HEK293T (cell line): ENCODE measurements around the gene ZNF597.

Experiments
- CTCF ChIA-PET: fragments of 350-600 bp; formaldehyde crosslinking; extraction: SDS; loops from one replicate; lab custom pipeline; 2021; ENCODE audit warnings: antibody characterized with exemption, inconsistent platforms; lab: Yijun Ruan, JAX
- POLR2A ChIA-PET: fragments of 350-600 bp; formaldehyde crosslinking; extraction: SDS; loops from one replicate; lab custom pipeline; 2020; ENCODE audit warnings: antibody characterized with exemption, inconsistent platforms; lab: Yijun Ruan, JAX
- DNase-seq: peaks from one replicate; pipeline ENCODE4 v3.0.0; 2012; ENCODE audit warnings: mixed read lengths; ENCODE audit errors: extremely low spot score
- ARNT ChIP-seq: fragments of 450-650 bp; IDR thresholded peaks from 2 replicates; pipeline ENCODE4 v1.6.1; 2017; ENCODE audit warnings: mild to moderate bottlenecking
- BHLHE40 ChIP-seq: fragments of 450-650 bp; IDR thresholded peaks from 2 replicates; pipeline ENCODE4 v1.6.1; 2016; ENCODE audit warnings: mild to moderate bottlenecking, moderate library complexity, borderline replicate concordance
- CTBP1 ChIP-seq: fragments of 450-650 bp; IDR thresholded peaks from 2 replicates; pipeline ENCODE4 v1.6.1; 2016; ENCODE audit warnings: borderline replicate concordance
- ELF4 ChIP-seq: fragments of 450-650 bp; IDR thresholded peaks from 2 replicates; pipeline ENCODE4 v1.6.1; 2017; ENCODE audit warnings: antibody characterized with exemption
- FOXA1 ChIP-seq: fragments of 450-650 bp; IDR thresholded peaks from 2 replicates; pipeline ENCODE4 v1.6.1; 2016; ENCODE audit warnings: mild to moderate bottlenecking
- FOXK2 ChIP-seq: fragments of 450-650 bp; IDR thresholded peaks from 2 replicates; pipeline ENCODE4 v1.6.1; 2016; ENCODE audit warnings: mild to moderate bottlenecking
- FOXM1 ChIP-seq: fragments of 450-650 bp; IDR thresholded peaks from 2 replicates; pipeline ENCODE4 v1.6.1; 2017; ENCODE audit warnings: mild to moderate bottlenecking, borderline replicate concordance
- HDGF ChIP-seq: fragments of 450-650 bp; IDR thresholded peaks from 2 replicates; pipeline ENCODE4 v1.6.1; 2017; ENCODE audit warnings: antibody characterized with exemption, borderline replicate concordance
- L3MBTL2 ChIP-seq: fragments of 450-650 bp; conservative IDR thresholded peaks from 2 replicates; pipeline ENCODE4 v1.6.1; 2016; ENCODE audit warnings: mild to moderate bottlenecking
- LEF1 ChIP-seq: fragments of 450-650 bp; IDR thresholded peaks from 2 replicates; pipeline ENCODE4 v1.6.1; 2017; ENCODE audit warnings: mild to moderate bottlenecking, borderline replicate concordance
- NFRKB ChIP-seq: fragments of 450-650 bp; IDR thresholded peaks from 2 replicates; pipeline ENCODE4 v1.6.1; 2016; ENCODE audit warnings: mild to moderate bottlenecking, moderate library complexity
- PKNOX1 ChIP-seq: fragments of 450-650 bp; IDR thresholded peaks from 2 replicates; pipeline ENCODE4 v1.6.1; 2016
- SP1 ChIP-seq: fragments of 450-650 bp; IDR thresholded peaks from 2 replicates; pipeline ENCODE4 v1.6.1; 2017
- SUZ12 ChIP-seq: fragments of 450-650 bp; IDR thresholded peaks from 2 replicates; pipeline ENCODE4 v1.6.1; 2016; ENCODE audit warnings: mild to moderate bottlenecking
- TARDBP ChIP-seq: fragments of 450-650 bp; IDR thresholded peaks from 2 replicates; pipeline ENCODE4 v1.6.1; 2016
- ZNF384 ChIP-seq: fragments of 450-650 bp; IDR thresholded peaks from 2 replicates; pipeline ENCODE4 v1.6.1; 2016

ZNF597 gene

GRCh38 chr16:3486506-3487215 lies 43.4 kb upstream of the ZNF597 start:
- TF ChIP-seq ELF4 (no peak), FOXA1 (no peak), SP1 (no peak), HDGF (no peak), BHLHE40 (no peak), SUZ12 (no peak), LEF1 (no peak), ARNT (no peak), NFRKB (no peak), TARDBP (no peak), ZNF384 (no peak), PKNOX1 (no peak), L3MBTL2 (no peak), CTBP1 (no peak), FOXK2 (no peak), FOXM1 (no peak)
- DNase-seq, result no peak
- ChIA-PET CTCF (no interaction called here), POLR2A (no interaction called here)

GRCh38 chr16:3485821-3486505 lies 42.7 kb upstream of the ZNF597 start:
- no peak for DNase-seq
- POLR2A ChIA-PET, result interaction anchor here (0.7 kb wide), 1 partner anchor 203 kb away, joined by 3 read pairs; no protein-coding TSS in a partner anchor
- CTCF ChIA-PET, result no interaction called here
- TF ChIP-seq LEF1 (no peak), PKNOX1 (no peak), BHLHE40 (no peak), FOXA1 (no peak), NFRKB (no peak), ELF4 (no peak), FOXM1 (no peak)

GRCh38 chr16:3485097-3485745 lies 41.9 kb upstream of the ZNF597 start:
- CTCF ChIA-PET, result no interaction called here
- POLR2A ChIA-PET, result interaction anchor here (0.7 kb wide), 1 partner anchor 202 kb away, joined by 3 read pairs; no protein-coding TSS in a partner anchor
- no peak for DNase-seq
- no peak for TF ChIP-seq BHLHE40
- no peak for TF ChIP-seq FOXM1
- TF ChIP-seq HDGF, result no peak
- TF ChIP-seq CTBP1, result no peak
- no peak for TF ChIP-seq ARNT
- no peak for TF ChIP-seq ELF4
- no peak for TF ChIP-seq L3MBTL2
- TF ChIP-seq TARDBP, result no peak
- no peak for TF ChIP-seq SUZ12
- TF ChIP-seq ZNF384, result no peak
- TF ChIP-seq NFRKB, result no peak
- TF ChIP-seq SP1, result no peak

GRCh38 chr16:3484318-3485096 lies 41.2 kb upstream of the ZNF597 start:
- DNase-seq, result no peak
- ChIA-PET POLR2A (no interaction called here), CTCF (no interaction called here)
- no peak for TF ChIP-seq FOXA1
- TF ChIP-seq ELF4, result no peak
- no peak for TF ChIP-seq SP1
- no peak for TF ChIP-seq BHLHE40
- TF ChIP-seq FOXM1, result no peak
- no peak for TF ChIP-seq TARDBP
- no peak for TF ChIP-seq HDGF
- TF ChIP-seq L3MBTL2, result no peak
- TF ChIP-seq PKNOX1, result no peak
- TF ChIP-seq LEF1, result no peak
- no peak for TF ChIP-seq FOXK2
- TF ChIP-seq SUZ12, result no peak
- TF ChIP-seq ARNT, result no peak

- ChIA-PET POLR2A (no interaction called here), CTCF (no interaction called here)
- DNase-seq, result no peak
- TF ChIP-seq CTBP1, result no peak
- TF ChIP-seq ARNT, result no peak
- no peak for TF ChIP-seq TARDBP
- TF ChIP-seq FOXM1, result no peak
- TF ChIP-seq LEF1, result no peak
- TF ChIP-seq NFRKB, result no peak
- TF ChIP-seq HDGF, result no peak
- TF ChIP-seq BHLHE40, result no peak
- no peak for TF ChIP-seq L3MBTL2
- TF ChIP-seq SUZ12, result no peak
- no peak for TF ChIP-seq PKNOX1
- no peak for TF ChIP-seq FOXK2
- TF ChIP-seq ELF4, result no peak
- TF ChIP-seq ZNF384, result no peak
- TF ChIP-seq SP1, result no peak
Measured at GRCh38 chr16:3482659-3483241, 39.4 kb upstream of the ZNF597 start.
